ENCODE data around the gene BRAP. TPM values are rescaled to one million over a fixed set of nuclear protein-coding genes. Genes with fewer than 3 reads are reported as not detected.
"Not testable (repeated sequence)": the region's sequence is repeated elsewhere in the genome, so short reads cannot be mapped to it uniquely, and the experiment has no call there.

Gene BRAP
- total RNA-seq (14.9 and 18.4 TPM in 2 replicates), polyA plus RNA-seq (23.9 and 24.4 TPM in 2 replicates)

- Histone ChIP-seq H3K9me3 (ENCODE audit: low read depth) (no peaks in the 10 kb centered on the region), H3K36me3 (peaks cover 18% of the 10 kb centered on the region), H3K4me3 (peak within 1 kb of the TSS; percentile 95), H3K4me1 (ENCODE audit: low read depth) (no peaks in the 10 kb centered on the region), H3K27ac (peak within 1 kb of the TSS; percentile 89), H3K27me3 (no peaks in the 10 kb centered on the region)
- TF ChIP-seq, protein P1, sequence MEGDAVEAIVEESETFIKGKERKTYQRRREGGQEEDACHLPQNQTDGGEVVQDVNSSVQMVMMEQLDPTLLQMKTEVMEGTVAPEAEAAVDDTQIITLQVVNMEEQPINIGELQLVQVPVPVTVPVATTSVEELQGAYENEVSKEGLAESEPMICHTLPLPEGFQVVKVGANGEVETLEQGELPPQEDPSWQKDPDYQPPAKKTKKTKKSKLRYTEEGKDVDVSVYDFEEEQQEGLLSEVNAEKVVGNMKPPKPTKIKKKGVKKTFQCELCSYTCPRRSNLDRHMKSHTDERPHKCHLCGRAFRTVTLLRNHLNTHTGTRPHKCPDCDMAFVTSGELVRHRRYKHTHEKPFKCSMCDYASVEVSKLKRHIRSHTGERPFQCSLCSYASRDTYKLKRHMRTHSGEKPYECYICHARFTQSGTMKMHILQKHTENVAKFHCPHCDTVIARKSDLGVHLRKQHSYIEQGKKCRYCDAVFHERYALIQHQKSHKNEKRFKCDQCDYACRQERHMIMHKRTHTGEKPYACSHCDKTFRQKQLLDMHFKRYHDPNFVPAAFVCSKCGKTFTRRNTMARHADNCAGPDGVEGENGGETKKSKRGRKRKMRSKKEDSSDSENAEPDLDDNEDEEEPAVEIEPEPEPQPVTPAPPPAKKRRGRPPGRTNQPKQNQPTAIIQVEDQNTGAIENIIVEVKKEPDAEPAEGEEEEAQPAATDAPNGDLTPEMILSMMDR (IDR thresholded peaks at IDR 0.05; ENCODE audit: low read depth, low read length), result no peak
- peak; percentile 94 to 95 for DNase-seq (ENCODE audit: low read depth in 1 of 2, low spot score in 1 of 2)
These were observed at the start of gene BRAP, which contains the start of gene ACAD10 for GRCh38 chr12:111685811-111686573. BRAP (minus strand) TSS chr12:111685956; CDS start chr12:111685792, 164 bp downstream. ACAD10 (plus strand) TSS chr12:111686053; CDS start chr12:111692710, 6,657 bp downstream.

DNA sequence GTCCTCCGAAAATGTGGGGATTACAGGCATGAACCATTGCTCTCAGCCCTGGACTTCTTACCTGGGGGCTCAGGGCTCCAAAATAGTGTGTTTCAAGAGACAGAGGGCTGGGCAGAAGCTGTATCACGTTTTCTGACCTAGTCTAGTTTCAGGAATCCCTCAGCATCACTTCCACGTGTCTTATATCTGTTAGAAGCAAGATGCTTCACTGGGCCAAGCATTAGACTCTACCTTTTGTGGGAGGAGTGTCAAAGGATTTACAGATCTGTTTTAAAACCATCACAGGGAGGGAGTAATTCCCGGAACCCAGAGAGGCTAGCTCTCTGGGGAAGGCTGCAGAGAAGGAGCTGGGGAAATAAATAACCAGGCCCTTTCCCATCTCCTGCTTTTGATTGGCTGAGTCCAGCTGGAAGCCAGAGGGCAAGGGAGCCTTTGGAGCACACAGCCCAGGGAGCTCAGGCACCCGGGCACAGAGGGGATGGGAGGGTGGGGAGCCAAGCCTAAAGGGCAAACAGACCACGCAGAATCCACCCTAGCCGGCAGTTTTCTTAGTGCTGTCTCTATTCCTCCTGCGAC, 47.7 kb upstream of the BRAP start:
- TF ChIP-seq, protein P1 (IDR thresholded peaks at IDR 0.05; ENCODE audit: low read depth, low read length), result no peak
- Histone ChIP-seq H3K27me3 (no peaks in the 10 kb centered on the region), H3K9me3 (ENCODE audit: low read depth) (no peaks in the 10 kb centered on the region), H3K4me1 (ENCODE audit: low read depth) (no peaks in the 10 kb centered on the region), H3K4me3 (no peak overlapping the region), H3K36me3 (peaks cover 24% of the 10 kb centered on the region), H3K27ac (no peak overlapping the region)
- no peak for DNase-seq (ENCODE audit: low read depth in 1 of 2, low spot score in 1 of 2)

GRCh38 chr12:111732786-111733185, 47.0 kb upstream of the BRAP start:
- Histone ChIP-seq H3K27ac (no peak overlapping the region), H3K27me3 (no peaks in the 10 kb centered on the region), H3K4me3 (no peak overlapping the region), H3K9me3 (ENCODE audit: low read depth) (no peaks in the 10 kb centered on the region), H3K36me3 (peaks cover 21% of the 10 kb centered on the region), H3K4me1 (ENCODE audit: low read depth) (no peaks in the 10 kb centered on the region)
- TF ChIP-seq, protein P1 (IDR thresholded peaks at IDR 0.05; ENCODE audit: low read depth, low read length), result no peak
- no peak for DNase-seq (ENCODE audit: low read depth in 1 of 2, low spot score in 1 of 2)

DNA sequence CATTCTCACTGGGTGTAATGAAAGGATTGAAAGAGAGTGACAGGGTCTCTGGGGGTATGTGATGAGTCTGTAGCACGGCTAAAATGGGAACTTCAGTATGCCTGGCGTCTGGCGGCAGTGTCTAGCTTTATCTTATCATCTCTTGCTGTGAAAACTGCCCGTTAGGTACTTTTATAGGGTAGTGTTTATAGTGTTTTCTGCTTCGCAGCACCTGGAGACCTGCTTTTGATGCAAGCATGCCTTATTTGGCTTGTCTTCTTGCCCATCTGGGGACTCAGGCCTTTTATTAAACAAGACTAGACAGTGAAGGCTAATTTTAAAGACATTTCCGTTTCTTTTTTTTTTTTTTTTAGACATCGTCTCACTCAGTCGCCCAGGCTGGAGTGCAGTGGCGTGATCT, 44.7 kb upstream of the BRAP start:
- H3K27me3 ChIP-seq, result no peaks in the 10 kb centered on the region
- no peak overlapping the region for H3K4me3 ChIP-seq
- no peak for DNase-seq (ENCODE audit: low read depth in 1 of 2, low spot score in 1 of 2)
- no peak overlapping the region for H3K27ac ChIP-seq
- peaks cover 17% of the 10 kb centered on the region for H3K36me3 ChIP-seq
- TF ChIP-seq, protein P1 (IDR thresholded peaks at IDR 0.05; ENCODE audit: low read depth, low read length), result no peak
- no peaks in the 10 kb centered on the region for H3K9me3 ChIP-seq (ENCODE audit: low read depth)
- H3K4me1 ChIP-seq (ENCODE audit: low read depth), result no peaks in the 10 kb centered on the region

DNA sequence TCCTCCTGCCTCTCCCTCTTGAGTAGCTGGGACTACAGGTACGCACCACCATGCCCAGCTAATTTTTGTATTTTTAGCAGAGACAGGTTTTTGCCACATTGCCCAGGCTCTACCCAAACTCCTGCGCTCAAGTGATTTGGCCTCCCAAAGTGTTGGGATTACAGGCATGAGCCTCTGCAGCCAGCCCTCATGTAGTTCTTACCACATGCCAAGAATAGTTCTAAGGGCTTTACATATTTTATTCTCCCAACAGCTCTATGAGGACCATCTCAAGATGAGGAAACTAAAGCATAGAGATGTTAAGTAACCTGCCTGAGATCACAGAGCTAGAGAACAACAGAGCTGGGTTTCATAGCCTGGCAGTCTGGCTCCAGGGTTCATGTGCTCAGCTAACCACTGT, 43.0 kb upstream of the BRAP start:
- DNase-seq (ENCODE audit: low read depth in 1 of 2, low spot score in 1 of 2), result no peak
- H3K36me3 ChIP-seq, result peaks cover 11% of the 10 kb centered on the region
- TF ChIP-seq, protein P1 (IDR thresholded peaks at IDR 0.05; ENCODE audit: low read depth, low read length), result no peak
- H3K27ac ChIP-seq, result no peak overlapping the region
- H3K27me3 ChIP-seq, result no peaks in the 10 kb centered on the region
- no peaks in the 10 kb centered on the region for H3K9me3 ChIP-seq (ENCODE audit: low read depth)
- H3K4me3 ChIP-seq, result no peak overlapping the region
- no peaks in the 10 kb centered on the region for H3K4me1 ChIP-seq (ENCODE audit: low read depth)

DNA sequence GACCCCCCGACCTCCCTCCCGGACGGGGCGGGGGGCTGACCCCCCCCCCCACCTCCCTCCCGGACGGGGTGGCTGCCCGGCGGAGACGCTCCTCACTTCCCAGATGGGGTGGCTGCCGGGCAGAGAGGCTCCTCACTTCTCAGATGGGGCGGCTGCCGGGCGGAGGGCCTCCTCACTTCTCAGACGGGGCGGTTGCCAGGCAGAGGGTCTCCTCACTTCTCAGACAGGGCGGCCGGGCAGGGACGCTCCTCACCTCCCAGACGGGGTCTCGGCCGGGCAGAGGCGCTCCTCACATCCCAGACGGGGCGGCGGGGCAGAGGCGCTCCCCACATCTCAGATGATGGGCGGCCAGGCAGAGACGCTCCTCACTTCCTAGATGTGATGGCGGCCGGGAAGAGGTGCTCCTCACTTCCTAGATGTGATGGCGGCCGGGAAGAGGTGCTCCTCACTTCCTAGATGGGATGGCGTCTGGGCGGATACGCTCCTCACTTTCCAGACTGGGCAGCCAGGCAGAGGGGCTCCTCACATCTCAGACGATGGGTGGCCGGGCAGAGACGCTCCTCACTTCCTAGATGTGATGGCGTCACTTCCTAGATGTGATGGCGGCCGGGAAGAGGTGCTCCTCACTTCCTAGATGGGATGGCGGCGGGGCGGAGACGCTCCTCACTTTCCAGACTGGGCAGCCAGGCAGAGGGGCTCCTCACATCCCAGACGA, 38.0 kb upstream of the BRAP start:
- not testable (repeated sequence) for H3K27ac ChIP-seq; H3K27me3 ChIP-seq; H3K4me3 ChIP-seq; DNase-seq (ENCODE audit: low read depth in 1 of 2, low spot score in 1 of 2); H3K9me3 ChIP-seq (ENCODE audit: low read depth); H3K4me1 ChIP-seq (ENCODE audit: low read depth)
- H3K36me3 ChIP-seq, result peaks cover 24% of the 10 kb centered on the region

All from cardiac muscle cell (in vitro differentiated cells and primary cell).